C4-2B (cell line): ENCODE results near the gene ZGPAT.

Source experiments
- CTCF ChIP-seq: fragments of 450-650 bp; conservative IDR thresholded peaks from 2 replicates; pipeline ENCODE4 v1.5.1; 2017; ENCODE audit warnings: mild to moderate bottlenecking
- ZFX ChIP-seq: fragments of 450-650 bp; IDR thresholded peaks from 2 replicates; pipeline ENCODE4 v1.6.1; 2017

- TF ChIP-seq CTCF (no peak), ZFX (no peak)
These were observed 3.7 kb upstream of the ZGPAT start for GRCh38 chr20:63703976-63704748.
